Stimulated activated CD8-positive, alpha-beta memory T cell treated with anti-CD3 and anti-CD28 coated beads, Interleukin-7, amount 100 ng/mL, for 4 hours (primary cell): Measurements from ENCODE around the gene TMEM181.
"Not testable (repeated sequence)": the region's sequence is repeated elsewhere in the genome, so short reads cannot be mapped to it uniquely, and the experiment has no call there.

Experiments
- DNase-seq, 2 donors: peaks; one replicate each; pipeline ENCODE4 v3.0.0-alpha.2; 2020; ENCODE audit warnings: low read depth in 2 of 2

TMEM181 gene

DNA sequence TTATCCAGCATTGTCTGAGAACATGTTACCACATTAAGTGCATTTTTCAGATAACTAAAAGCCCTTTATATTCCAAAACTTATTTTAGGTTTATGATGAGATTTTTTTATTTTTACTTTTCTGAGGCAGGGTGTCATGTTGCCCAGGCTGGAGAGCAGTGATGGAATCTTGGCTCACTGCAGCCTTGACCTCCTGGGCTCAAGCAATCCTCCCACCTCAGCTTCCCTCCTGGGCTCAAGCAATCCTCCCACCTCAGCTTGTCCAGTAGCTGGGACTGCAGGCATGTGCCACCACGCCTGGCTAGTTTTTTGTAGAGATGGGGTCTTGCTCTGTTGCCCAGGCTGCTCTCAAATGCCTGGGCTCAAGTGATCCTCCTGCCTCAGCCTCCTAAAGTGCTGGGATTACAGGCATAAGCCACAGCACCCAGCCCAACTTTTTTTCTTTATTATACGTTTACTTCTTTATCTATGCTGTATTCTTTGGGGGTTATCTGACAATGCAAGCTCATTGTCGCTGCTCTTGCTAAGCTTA lies 78.5 kb downstream of the TMEM181 start:
- no peak for DNase-seq

DNA sequence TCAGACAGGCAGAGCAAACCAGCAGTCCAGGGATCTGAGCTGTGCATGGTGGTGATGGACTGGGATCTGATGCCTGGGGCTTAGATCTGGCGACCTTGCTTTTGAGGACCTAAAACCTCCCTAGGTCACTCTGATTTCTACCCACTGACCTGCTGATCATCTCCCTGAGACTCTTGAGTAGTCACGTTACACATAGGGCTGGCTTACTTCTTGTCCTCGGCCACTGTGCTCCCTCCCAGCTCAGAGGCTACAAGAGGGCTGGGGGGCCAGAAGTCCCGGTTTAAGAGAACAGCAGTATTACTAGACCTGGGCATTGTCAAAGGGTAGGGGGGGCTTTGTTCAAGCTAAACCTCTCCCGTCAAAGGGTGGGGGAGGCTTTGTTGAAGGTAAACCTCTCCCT lies 79.2 kb downstream of the TMEM181 start:
- no peak for DNase-seq

DNA sequence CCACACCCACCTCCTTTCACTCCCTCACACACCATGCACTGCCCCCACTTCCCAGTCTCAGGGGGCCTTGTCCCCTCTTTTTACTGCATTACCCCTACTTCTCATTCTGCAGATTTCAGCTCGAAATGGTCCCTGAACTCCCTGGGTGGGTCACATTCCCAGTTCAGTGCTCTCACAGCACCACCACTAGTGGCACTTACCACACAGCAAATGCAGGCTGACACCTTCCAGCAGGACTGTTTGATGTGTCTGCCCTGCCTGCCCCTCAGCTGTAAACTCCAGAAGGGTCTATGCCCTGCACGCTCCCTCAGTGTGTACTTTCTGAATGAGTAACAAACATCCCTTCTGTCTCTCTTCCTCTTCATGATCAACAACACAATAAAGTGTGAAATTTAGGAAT lies 80.6 kb downstream of the TMEM181 start:
- DNase-seq, result no peak

DNA sequence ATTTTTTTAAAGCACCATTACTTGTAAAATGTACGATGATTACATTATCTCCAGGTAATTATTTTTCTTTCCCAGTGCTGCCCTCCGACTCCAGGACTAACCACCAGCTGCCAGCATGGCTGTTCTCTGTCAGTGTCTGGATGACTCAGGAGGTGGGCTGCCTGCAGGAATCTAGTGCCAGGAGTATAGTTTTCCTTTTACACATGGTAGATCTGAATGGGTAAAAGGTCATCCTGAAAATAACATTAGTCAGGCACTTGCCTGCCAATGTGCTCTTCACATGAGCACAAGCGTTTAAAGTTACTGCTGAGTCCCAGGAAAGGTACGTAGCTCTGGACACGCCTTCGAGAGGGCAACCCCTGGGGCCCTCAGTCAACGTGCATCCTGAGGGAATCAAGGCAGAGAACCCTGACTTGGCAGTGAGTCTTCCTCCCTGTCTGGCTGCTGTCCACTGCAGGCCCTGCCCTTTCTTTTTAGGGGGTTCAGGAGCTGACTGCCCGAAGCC lies 82.3 kb downstream of the TMEM181 start:
- no peak for DNase-seq

DNA sequence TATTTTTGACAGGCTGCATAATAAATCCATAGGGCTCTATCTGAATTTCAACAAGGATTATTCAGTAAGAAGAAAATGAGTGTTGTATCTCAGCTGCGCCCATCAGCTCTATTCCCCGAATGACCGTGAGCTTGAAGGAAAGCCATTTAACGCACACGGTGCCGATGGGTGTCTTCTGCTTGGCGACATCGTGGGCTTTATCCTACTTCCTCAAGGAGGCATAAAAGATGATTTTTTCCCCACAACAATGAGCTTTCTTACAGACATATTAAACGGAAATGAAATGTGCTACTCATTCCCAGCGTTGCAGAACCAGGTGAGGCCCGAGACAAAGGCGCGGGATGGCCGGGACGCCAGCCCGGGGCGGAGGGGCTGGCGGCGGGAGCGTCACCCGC lies 83.9 kb downstream of the TMEM181 start:
- no peak for DNase-seq

DNA sequence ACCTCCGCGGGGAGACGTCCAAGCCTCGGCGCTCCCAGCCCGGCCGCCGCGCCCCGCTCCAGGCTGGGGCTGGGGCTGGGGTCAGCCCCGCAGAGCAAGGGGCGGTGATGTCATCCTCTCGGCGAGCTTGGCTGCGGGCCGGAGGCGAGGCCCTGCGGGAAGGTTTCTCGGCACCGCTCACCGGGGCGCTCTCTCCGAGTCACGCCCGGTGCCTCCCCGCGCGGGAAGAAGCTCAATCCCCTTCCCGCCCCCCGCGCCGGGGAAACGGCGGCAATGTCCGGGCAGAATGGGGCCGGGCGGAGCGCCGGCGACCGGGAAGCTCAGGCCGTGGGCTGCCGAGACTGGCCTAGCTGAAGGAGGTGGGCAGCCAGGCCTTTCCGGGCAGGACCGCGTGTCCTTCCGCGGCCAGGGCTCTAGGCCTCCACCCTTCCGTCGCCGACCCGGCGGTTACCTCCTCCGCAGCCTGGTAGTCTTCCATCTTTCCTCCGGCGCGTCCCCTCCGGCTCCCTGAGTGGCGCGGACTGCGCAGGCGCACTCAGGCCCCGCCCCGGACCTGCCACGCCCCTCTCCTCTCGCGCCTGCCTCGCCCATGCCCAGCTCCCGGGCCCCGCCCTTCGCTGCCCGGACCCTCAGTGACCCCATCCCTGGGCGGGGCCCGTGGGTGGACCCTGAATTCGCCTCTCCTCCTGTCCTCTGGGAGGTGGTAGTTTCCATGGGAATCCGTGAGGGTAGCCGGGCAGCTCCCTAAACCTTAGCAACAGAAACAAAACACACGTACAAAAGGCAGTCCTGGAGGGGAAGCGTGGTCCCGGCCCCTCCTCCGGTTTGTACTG lies 84.6 kb downstream of the TMEM181 start, which contains the start of gene DYNLT1:
TSS of gene DYNLT1 (minus strand) at position 513 of the 833 bp plus-strand sequence. CDS start at position 478, 35 bp downstream.
- DNase-seq, result peak; percentile 70 to 81

DNA sequence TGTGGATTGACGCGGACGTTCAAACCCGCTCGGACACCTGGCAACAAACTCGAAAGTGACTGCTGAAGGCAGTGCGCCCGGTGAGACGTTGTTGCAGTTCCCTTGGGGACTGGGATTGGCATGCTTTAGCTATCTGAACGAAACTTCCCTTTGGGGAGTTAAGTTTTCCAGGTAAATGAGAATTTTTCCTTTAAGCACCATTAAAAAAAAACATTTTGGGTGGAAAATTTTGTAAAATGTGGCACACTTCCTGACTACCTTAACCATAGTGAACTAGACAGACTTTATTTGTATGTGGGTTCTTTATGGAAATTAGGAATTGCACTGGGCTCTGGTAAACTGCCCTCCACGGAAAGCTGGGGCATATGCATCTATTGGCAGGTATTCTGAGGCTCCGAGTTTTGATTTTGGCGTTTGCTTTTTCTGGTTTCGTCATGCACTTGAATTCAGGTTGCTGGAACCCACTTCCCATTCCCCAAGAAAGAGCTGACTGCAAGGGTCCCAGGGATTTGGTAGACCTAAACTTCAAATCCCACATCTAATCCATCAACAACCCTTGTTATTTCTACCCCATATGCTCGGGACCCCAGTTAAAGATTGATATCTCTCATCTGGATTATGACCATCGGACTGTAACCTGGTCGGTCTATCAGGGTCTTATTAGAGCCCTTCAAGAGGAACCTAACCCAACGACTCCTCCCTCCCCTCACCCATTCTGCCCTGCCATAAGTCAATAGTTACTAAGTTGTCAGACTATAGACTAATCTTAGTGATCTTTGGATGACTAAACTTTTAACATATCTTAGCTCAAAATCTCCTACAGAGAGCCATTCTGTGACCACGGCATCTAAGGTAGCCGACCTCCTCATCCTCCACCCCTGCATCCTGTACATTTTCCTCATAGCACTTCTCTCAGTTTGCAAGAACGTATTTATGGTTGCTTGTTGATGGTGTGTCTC lies 85.5 kb downstream of the TMEM181 start:
- DNase-seq, result no peak

DNA sequence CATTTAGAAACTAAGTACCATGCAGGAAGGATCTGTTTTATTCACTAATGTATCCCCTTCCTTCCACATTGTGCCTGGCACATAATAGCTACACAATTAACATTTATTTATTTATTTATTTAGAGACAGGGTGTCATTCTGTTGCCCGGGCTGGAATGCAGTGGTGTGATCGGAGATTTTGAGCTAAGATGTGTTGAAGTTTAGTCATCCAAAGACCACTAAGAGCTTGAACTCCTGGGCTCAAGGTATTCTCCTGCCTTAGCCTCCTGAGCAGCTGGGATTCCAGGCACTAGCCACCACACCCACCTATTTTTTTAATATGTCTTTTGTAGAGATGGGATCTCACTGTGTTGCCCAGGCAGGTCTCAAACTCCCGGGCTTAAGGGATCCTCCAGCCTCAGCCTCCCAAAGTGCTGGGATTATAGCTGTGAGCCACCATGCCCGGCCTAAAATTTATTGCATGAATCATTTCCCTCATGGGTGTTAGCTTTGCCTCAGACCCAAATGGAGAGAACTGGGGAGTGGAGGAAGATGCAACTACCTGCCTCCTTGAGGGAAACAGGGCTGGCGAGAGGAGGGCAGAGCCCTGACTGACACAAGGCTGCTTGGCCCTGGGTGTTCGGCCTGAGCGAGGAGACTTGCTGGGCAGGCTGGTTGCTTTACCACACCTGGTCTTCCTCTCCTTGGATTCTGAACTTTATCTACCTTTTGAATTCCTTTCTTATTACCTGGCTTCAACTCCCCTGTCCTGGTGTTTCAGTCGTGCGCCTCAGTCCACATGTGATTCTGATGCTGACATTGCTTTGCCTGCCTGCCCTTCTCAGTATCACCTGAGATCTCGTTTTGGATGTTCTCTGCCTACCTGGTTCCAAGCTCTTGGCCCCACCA lies 86.4 kb downstream of the TMEM181 start:
- no peak for DNase-seq

DNA sequence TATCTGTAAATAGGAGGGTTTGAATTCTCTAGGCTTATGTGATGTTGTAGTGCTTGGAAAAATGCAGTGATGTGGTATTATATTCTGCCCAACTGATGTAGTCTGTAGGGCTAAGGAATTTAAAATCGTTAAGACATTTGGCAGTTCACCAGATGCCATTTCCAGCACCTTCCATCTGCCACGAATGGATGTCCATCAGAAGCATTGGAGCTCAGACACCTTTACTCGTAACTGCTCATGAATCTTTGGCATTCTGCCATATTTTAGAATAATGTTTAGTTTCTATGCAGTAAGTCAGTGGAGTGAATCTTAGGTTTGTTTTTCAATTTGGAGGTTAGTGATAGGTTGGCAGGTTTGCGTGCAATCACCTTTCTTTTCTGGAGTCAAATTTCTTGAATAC lies 87.6 kb downstream of the TMEM181 start:
- DNase-seq, result no peak

DNA sequence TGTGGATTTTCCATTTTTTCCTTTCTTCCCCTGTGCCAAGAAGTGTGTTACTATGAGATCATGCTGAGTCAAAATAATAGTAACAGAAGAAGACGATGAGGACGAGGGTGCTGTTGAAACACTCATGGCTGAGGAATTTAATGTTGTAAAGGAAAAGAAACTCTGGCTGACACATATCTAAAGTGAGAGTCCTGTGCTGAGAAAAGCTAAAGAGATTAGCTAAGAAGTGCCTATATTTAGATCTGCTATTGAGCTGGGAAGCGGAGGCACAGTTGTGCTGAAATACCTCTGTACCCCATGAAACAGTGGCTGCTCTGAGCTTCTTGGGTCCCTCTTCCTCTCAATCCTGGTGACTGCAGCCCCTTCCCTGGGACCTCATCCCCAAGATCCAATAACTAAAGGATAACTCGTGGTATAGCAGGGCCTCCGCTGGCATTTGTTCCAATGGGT lies 88.8 kb downstream of the TMEM181 start:
- no peak for DNase-seq

DNA sequence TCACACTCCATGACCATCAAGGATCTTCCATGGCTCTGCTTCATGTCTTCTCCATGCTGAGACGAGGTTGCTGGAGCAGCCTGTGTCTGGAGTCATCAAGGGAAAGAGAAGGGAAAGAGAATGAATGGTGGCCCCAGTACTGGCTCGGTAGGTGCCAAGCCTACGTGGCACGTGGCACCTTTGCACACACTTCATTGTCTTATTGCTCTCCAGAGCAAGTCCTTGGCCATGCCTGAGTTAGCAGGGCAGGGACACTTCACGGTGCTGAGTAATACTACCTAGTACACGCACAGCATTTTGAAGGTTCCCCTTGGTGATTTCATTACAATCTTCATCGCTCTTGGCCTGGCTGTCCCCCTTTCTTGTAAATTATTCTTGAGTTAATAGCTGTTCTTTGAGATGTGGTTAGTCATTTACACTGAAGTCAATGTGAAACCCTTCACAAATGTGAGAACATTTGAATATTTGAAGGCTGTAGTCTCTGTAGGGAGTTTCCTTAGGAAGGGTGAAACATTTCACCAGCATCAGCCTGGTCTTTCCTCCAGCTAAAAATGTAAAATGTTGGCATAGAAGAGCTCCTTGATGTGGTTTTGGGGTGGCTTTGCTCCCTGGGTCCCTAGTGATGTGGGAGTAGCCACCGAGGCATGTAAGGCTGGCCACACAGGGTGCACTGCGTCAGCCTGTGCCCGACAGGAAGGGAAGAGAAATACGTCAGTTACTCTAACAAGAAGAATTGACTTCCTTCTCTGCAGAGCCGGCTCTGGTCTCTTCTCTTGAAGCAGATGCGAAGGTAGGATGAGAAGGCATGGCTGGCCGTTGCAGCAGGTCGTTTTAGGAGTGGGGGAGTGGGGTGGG lies 89.6 kb downstream of the TMEM181 start, which contains the start of gene SYTL3:
TSS of gene SYTL3 (plus strand) at position 766 of the 855 bp plus-strand sequence. CDS start 13,215 bp downstream, outside the sequence.
- peak; percentile 61 to 66 for DNase-seq

DNA sequence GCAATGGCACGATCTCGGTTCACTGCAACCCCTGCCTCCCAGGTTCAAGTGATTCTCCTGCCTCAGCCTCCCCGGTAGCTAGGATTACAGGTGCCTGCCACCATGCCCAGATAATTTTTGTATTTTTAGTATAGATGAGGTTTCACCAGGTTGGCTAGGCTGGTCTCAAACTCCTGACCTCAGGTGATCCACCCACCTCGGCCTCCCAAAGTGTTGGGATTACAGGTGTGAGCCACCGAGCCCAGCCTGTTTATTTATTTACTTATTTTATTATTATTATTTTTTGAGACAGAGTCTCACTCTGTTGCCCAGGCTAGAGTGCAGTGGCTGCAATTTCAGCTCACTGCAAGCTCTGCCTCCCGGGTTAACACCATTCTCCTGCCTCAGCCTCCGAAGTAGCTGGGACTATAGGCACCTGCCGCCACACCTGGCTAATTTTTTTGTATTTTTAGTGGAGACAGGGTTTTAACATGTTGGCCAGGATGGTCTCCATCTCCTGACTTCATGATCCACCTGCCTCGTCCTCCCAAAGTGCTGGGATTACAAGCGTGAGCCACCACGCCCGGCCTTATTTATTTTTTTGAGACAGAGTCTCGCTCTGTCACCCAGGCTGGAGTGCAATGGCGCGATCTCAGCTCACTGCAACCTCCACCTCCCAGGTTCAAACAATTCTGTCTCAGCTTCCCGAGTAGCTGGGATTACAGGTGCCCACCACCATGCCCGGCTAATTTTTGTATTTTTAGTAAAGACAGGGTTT lies 92.3 kb downstream of the TMEM181 start:
- not testable (repeated sequence) for DNase-seq

DNA sequence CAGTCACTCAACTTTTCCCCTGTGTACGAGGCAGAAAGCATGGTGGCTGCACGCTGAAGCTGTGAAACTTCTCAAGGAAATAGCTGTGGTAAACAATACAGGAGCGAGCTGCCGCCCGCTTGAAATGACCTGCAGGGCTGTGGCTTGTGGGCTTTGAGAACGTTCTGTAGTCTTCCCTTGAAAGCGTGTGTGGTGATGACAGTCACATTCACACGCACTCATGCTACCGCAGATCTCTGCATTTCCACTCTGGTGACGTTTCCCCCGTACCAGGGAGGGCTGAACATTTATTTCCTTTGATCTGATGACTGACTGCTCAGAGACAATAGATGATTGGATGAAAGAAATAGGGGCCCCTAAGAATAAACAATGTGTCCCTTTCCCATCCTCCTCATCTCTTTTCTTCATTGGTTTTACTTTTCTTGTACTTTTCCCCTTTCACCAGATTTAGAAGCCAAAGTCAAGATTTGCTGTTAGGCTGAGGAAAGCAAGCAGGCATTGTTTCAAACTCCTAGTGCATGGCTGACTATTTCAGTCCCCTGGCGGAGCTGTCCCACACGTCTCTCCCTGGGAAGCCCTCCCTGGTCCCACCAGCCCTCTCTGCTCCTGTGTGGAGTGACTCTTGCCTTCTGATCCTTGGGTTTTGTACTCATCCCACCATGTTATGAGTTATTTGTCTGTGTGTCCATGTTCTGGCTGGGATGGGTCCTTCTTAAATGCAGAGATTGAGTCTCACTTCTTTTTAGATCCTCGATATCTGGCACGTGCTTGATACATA lies 93.9 kb downstream of the TMEM181 start:
- peak; percentile 84 to 91 for DNase-seq

DNA sequence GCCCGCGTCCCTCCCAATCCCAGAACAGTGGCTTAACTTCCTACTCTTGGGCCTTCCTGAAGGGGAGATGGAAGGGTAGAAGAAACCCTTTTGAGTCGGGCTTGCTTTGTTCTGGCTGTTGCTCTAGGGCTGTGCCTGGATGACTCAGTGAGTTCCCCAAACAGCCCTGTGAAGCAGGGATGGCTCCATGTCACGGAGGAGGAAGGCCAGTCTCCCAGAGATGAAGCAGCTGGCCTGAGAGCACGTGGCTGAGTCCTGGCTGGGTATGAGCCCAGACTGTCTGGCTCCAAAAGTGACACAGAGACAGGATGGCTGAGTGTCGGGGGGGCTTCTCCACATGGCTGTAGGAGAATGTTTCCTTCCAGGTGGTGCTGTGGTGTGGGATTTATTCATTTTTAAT lies 94.6 kb downstream of the TMEM181 start:
- DNase-seq, result no peak

DNA sequence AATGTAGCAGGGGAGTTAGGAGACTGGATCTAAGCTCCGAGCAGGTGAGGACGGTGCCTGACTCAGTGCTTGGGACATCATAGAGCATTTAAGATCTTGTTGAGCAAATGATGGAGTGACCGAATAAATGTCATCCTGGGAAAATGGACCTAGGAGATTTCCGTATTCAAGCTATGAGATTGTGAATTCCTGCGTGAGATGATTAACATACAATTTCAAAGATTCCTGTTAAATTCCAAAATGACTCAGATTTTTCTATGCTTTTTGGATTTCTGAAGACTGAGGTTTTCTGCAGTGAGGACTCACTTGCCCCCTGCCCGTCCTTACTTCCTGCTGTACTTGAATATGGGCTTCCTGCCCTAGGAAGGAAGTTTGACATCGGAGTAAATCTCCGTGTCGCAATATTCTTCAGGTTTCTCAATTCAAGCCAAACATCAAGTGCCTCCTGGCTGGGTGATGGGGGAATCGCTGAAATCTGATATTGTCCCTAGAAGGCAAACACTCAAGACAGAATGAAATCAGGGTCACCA lies 95.1 kb downstream of the TMEM181 start:
- no peak for DNase-seq

DNA sequence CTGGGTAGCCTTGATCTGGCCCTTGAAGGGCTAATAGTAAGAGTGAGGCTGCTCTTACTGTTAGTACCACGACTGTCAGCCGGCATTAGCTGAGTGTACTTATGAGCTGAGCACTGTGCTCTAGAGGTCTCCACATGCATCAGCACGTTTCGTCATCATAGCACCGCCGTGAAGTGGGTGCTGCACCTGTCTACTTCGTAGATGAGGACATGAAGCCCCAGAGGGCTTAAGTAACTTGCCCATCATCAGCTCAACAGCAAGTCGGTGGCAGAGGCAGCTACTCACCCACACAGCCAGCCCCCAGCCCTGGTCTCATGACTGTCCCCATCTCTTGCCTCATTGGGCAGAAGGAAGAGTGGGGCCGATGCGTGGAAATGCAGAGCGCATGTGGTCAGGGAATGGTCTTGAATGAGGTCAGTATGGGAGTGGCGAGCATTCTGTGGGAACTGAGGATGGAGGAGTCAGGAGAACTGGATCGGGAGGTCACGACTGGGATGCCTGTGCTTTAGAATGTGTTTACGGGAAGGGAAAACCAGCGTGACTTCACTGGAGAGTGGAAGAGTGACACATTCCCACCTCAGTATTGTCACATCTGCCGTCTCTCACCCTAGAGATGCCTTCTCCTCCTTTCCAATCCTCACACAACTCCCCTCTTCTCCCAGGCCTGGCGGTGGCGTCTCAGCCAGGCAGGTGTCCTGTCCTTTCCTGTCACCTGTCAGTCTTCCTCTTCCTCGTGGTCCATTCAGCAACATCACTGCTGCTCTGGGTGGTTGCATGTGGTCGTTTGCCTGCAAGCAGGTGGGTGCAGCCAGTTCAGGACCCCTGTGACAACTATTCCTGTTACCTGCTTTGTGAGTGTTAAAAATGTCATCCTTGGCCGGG lies 95.9 kb downstream of the TMEM181 start:
- no peak for DNase-seq

DNA sequence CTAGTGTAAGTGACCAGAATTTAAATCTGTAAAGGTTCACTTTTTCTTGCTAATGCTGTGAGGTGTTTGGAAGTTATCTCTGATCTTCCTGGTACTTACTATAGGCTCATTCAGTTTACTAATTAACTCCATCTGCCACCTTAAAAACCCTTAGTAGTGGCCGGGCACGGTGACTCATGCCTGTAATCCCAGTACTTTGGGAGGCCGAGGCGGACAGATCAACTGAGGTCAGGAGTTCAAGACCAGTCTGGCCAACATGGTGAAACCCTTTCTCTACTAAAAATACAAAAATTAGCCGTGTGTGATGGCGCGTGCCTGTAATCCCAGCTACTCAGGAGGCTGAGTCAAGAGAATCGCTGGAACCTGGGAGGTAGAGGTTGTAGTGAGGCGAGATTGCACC lies 97.1 kb downstream of the TMEM181 start:
- not testable (repeated sequence) for DNase-seq
